Breast epithelium (tissue), 4 donors: ENCODE data around the gene PLAAT3. TPM values are rescaled to one million over a fixed set of nuclear protein-coding genes. Genes with fewer than 3 reads are reported as not detected.
A peak's percentile ranks its signal among the peaks of the same experiment; 100 is the strongest.

ENCODE experiments used
- DNase-seq, 2 donors: peaks; one replicate each; pipeline ENCODE4 v3.0.0-alpha.2; 2019; ENCODE audit warnings: low spot score in 2 of 2
- H3K27ac ChIP-seq, 2 donors: fragments of 200-600 bp; sonication (generic) in 1 of 2; one replicate each; pipeline ENCODE4 v1.5.1; 2016 to 2019; ENCODE audit warnings: mild to moderate bottlenecking in 1 of 2
- H3K27me3 ChIP-seq, 2 donors: fragments of 200-600 bp; sonication (generic) in 1 of 2; one replicate each; pipeline versions ENCODE4 v1.5.1 to v1.6.0; 2017 to 2019; ENCODE audit warnings: control low read depth in 1 of 2, mild to moderate bottlenecking in 1 of 2
- H3K36me3 ChIP-seq: fragments of 200-600 bp; one replicate; pipeline ENCODE4 v1.5.1; 2019
- H3K4me1 ChIP-seq, 2 donors: fragments of 200-600 bp; sonication (generic); one replicate each; pipeline ENCODE4 v1.5.1; 2016 to 2019; ENCODE audit warnings: control low read depth in 1 of 2
- H3K4me3 ChIP-seq, 3 donors: fragments of 200-600 bp; sonication (generic); 1 replicate in 2 of 3; 2 replicates in 1 of 3; pipeline ENCODE4 v1.5.1; 2016 to 2019; ENCODE audit warnings: mild to moderate bottlenecking in 3 of 3, moderate library complexity in 2 of 3
- H3K9me3 ChIP-seq, 2 donors: fragments of 200-600 bp; sonication (generic) in 1 of 2; one replicate each; pipeline ENCODE4 v1.5.1; 2016 to 2019; ENCODE audit warnings: control low read depth in 1 of 2
- POLR2A ChIP-seq: fragments of 450-650 bp; IDR thresholded peaks from one replicate; pipeline ENCODE4 v1.6.1; 2016; ENCODE audit warnings: antibody characterized with exemption, mild to moderate bottlenecking, moderate library complexity
- POLR2AphosphoS5 ChIP-seq, 3 donors: sonication (generic); formaldehyde crosslinking; IDR thresholded peaks; one replicate each; pipeline ENCODE4 v1.6.1; 2017; ENCODE audit warnings: antibody characterized with exemption in 3 of 3
- intact Hi-C: fragments of 100-400 bp; cut with DNase I; formaldehyde crosslinking; loops from one replicate; pipeline ENCODE4 v1.15.1; 2023; ENCODE audit warnings: low total_unique reads
- total RNA-seq, 3 donors: library from RNA; depleted of rRNA; stranded (reverse); fragments of >200 nt; gene quantifications; one replicate each; pipeline ENCODE4 v1.1.0, GENCODE V29; 2016
- TF ChIP-seq, protein P1 (sequence below), 3 donors: fragments of 450-650 bp; IDR thresholded peaks; one replicate each; pipeline ENCODE4 v1.5.1; 2016 to 2017; ENCODE audit warnings: antibody characterized with exemption in 3 of 3, mild to moderate bottlenecking in 3 of 3, moderate library complexity in 3 of 3

The PLAAT3 gene
- total RNA-seq, 3 donors from 2014 or later, result 128 to 527 (median 204) TPM

DNA sequence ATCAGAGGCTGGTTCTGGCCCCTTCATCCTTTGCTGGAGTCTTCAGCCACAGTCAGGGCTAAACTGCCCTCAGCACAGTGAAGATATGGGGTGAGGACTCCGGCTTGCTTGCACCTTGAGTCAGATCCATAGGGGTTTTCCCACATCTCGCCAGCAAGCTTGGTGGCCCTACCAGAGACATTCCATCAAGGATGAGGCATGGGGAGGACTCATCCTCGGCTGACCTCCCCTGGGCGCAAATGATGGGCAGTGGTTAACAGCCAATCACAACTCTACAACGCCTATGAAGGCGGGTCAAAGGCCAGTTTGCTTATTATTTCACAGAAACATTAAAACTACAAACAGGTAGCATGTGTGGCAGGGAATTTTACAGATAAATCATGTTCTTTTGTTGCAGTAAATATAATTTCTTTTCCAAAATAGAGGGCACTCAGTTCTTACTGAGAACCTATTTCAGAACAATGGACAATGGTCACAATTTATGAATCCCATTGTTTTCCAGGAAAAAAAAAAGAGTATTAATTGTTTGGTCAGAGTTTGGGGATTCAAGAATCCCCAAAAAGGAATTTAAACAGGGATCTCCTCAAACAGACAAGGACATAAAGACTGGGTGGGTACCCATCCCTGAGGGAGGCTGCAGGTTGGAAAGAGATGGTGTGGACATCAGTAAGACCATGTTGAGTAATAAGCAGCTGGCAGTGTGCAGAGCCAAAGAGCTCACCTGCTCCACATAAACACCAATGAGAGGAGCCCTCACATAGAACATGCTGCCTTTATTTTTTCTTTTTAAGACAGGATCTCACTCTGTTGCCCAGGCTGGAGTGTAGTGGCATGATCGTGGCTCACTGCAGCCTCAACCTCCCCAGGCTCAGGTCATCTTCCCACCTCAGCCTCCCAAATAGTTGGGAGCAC is 14.8 kb downstream of the PLAAT3 start:
- Histone ChIP-seq H3K27me3 (no peaks in the 10 kb centered on the region), H3K4me3 (no peak overlapping the region), H3K36me3 (no peaks in the 10 kb centered on the region), H3K4me1 (no peaks in the 10 kb centered on the region), H3K27ac (peak overlapping the region in 1 of 2 donors; percentile 38), H3K9me3 (no peaks in the 10 kb centered on the region)
- DNase-seq, result no peak
- TF ChIP-seq, protein P1, sequence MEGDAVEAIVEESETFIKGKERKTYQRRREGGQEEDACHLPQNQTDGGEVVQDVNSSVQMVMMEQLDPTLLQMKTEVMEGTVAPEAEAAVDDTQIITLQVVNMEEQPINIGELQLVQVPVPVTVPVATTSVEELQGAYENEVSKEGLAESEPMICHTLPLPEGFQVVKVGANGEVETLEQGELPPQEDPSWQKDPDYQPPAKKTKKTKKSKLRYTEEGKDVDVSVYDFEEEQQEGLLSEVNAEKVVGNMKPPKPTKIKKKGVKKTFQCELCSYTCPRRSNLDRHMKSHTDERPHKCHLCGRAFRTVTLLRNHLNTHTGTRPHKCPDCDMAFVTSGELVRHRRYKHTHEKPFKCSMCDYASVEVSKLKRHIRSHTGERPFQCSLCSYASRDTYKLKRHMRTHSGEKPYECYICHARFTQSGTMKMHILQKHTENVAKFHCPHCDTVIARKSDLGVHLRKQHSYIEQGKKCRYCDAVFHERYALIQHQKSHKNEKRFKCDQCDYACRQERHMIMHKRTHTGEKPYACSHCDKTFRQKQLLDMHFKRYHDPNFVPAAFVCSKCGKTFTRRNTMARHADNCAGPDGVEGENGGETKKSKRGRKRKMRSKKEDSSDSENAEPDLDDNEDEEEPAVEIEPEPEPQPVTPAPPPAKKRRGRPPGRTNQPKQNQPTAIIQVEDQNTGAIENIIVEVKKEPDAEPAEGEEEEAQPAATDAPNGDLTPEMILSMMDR (IDR thresholded peaks at IDR 0.05), result no peak
- TF ChIP-seq POLR2AphosphoS5 (IDR thresholded peaks at IDR 0.05) (no peak), POLR2A (no peak)
- intact Hi-C loops, result no loop called here

DNA sequence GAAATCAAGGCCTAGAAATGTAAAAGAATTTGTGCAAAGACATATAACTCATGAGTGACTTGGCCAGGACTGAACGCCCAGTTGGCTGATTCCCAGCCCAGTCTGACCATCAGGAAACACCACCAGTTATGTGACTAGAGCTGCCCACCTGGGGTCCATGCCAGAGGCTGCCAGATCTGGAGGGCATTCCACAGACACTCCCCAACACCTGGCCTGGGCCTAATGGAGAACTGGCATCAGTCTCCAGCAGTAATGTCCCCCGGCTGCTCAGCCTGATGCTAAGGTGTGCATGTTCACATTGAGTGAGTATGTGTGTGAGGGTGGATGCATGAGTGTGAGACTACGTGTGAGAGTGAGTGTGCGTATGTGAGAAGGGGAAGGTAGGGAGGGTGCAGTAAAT is 15.7 kb downstream of the PLAAT3 start:
- no peaks in the 10 kb centered on the region for H3K4me1 ChIP-seq
- peak overlapping the region in 1 of 2 donors; percentile 38 for H3K27ac ChIP-seq
- H3K27me3 ChIP-seq, result no peaks in the 10 kb centered on the region
- TF ChIP-seq POLR2AphosphoS5 (IDR thresholded peaks at IDR 0.05), result no peak
- TF ChIP-seq, protein P1 (IDR thresholded peaks at IDR 0.05), result no peak
- TF ChIP-seq POLR2A, result no peak
- intact Hi-C loops, result no loop called here
- DNase-seq, result no peak
- H3K36me3 ChIP-seq, result no peaks in the 10 kb centered on the region
- H3K4me3 ChIP-seq, result no peak overlapping the region
- no peaks in the 10 kb centered on the region for H3K9me3 ChIP-seq

DNA sequence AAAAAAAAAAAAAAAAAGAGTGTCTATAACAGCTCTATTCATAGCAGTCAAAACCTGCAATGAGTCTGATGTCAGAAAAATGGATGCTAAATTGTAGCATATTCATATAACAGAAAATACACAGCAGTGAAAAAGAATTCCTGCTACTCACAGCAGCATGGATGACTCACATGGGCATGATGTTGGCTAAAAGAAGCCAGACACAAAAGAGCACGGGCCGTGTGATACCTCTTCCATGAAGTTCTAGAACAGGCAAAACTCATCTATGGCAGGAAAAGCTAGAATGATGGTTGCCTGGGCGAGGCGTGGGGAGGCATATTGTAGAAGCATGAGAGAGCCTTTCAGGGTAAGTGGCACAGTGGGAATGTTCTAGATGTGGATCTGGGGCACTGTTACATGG is 18.9 kb downstream of the PLAAT3 start:
- peak in 1 of 2 donors; percentile 14 for DNase-seq
- no peaks in the 10 kb centered on the region for H3K27me3 ChIP-seq
- intact Hi-C loops, result no loop called here
- TF ChIP-seq POLR2AphosphoS5 (IDR thresholded peaks at IDR 0.05) (no peak), POLR2A (no peak)
- TF ChIP-seq, protein P1 (IDR thresholded peaks at IDR 0.05), result no peak
- no peaks in the 10 kb centered on the region for H3K4me1 ChIP-seq
- H3K27ac ChIP-seq, result no peak overlapping the region
- no peak overlapping the region for H3K4me3 ChIP-seq
- H3K36me3 ChIP-seq, result no peaks in the 10 kb centered on the region
- no peaks in the 10 kb centered on the region for H3K9me3 ChIP-seq

DNA sequence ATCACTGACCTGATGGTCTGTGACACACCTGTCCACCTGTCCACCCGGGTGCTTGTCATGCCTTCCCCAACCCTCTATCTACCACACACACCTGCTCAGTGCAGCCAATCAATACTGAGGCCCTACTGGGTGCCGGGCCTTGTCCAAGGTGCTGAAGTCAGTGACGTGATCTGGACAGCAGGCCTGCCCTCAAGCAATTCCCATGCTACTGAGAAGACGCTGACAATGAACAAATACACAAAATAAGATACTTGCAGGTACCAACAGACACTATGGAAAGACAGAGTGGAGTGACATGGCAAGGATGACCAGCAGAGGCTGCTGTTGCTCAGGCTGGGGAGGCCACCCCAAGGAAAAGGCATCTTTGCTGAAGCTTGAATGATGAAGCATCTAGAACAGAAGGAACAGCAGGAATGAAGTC is 21.2 kb downstream of the PLAAT3 start:
- H3K4me1 ChIP-seq, result no peaks in the 10 kb centered on the region
- DNase-seq, result peak in 1 of 2 donors; percentile 18
- H3K27ac ChIP-seq, result no peak overlapping the region
- no peak overlapping the region for H3K4me3 ChIP-seq
- TF ChIP-seq POLR2A, result no peak
- TF ChIP-seq, protein P1 (IDR thresholded peaks at IDR 0.05), result peak in 2 of 3 donors; percentile 47 to 60
- no peaks in the 10 kb centered on the region for H3K27me3 ChIP-seq
- no peaks in the 10 kb centered on the region for H3K9me3 ChIP-seq
- intact Hi-C loops, result no loop called here
- H3K36me3 ChIP-seq, result no peaks in the 10 kb centered on the region

DNA sequence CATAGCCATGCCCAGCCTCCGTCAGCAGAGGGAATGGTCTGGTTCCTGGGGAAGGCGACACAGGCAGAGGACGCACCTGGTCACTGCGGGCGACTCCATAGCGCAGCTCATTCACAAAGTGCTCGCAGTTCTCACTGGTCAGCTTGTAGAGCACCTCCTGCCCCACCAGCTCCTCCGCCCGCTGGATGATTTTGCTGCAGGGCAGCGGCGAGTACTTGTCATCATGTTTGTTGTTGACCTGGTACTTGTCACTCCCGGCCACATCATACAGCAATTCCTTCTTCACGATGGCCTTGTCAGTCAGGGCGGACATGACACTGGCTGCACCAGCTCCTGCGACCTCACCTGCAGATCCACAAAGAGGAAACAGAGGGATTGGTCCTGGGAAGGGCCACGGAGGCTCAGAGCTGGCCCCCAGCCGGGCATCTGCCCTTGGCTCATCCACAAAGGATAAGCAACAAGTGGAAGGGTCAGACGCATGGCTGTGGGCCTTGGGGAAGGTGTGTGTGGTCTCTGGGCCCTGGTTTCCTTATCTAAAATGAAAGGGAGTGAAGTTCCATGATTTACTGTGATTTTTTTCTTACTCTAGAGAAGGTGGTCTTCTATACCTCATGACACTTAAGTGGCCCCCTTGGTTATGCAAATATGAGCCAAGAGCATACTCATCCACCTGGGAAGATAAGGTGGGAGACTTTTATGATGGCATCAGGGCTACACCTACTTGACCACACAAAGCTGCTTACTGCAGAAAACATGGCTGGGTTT is 24.0 kb downstream of the PLAAT3 start:
- intact Hi-C loops, result no loop called here
- TF ChIP-seq, protein P1 (IDR thresholded peaks at IDR 0.05), result no peak
- TF ChIP-seq POLR2AphosphoS5 (IDR thresholded peaks at IDR 0.05) (no peak), POLR2A (no peak)
- H3K9me3 ChIP-seq, result no peaks in the 10 kb centered on the region
- DNase-seq, result peak in 1 of 2 donors; percentile 15
- H3K4me3 ChIP-seq, result no peak overlapping the region
- H3K27me3 ChIP-seq, result no peaks in the 10 kb centered on the region
- H3K27ac ChIP-seq, result no peak overlapping the region
- no peaks in the 10 kb centered on the region for H3K4me1 ChIP-seq
- H3K36me3 ChIP-seq, result no peaks in the 10 kb centered on the region
